Tibial nerve (tissue), 4 donors: Measurements from ENCODE around the gene TNIK.

ENCODE experiments used
- EP300 ChIP-seq, 2 donors: sonication (generic); formaldehyde crosslinking; IDR thresholded peaks; one replicate each; pipeline ENCODE4 v1.6.1; 2017; ENCODE audit warnings: antibody characterized with exemption in 2 of 2, mild to moderate bottlenecking in 1 of 2
- POLR2A ChIP-seq, 2 donors: fragments of 450-650 bp; IDR thresholded peaks; one replicate each; pipeline ENCODE4 v1.6.1; 2017; ENCODE audit warnings: antibody characterized with exemption in 2 of 2, mild to moderate bottlenecking in 2 of 2, moderate library complexity in 2 of 2
- TF ChIP-seq, protein P1 (sequence below), 5 experiments: fragments of 200-600 bp in 3 of 5; fragments of 450-650 bp in 2 of 5; sonication (generic) in 3 of 5; IDR thresholded peaks; one replicate each; pipeline ENCODE4 v1.5.1; 2016 to 2019; ENCODE audit warnings: antibody characterized with exemption in 5 of 5, mild to moderate bottlenecking in 3 of 5, moderate library complexity in 2 of 5

DNA sequence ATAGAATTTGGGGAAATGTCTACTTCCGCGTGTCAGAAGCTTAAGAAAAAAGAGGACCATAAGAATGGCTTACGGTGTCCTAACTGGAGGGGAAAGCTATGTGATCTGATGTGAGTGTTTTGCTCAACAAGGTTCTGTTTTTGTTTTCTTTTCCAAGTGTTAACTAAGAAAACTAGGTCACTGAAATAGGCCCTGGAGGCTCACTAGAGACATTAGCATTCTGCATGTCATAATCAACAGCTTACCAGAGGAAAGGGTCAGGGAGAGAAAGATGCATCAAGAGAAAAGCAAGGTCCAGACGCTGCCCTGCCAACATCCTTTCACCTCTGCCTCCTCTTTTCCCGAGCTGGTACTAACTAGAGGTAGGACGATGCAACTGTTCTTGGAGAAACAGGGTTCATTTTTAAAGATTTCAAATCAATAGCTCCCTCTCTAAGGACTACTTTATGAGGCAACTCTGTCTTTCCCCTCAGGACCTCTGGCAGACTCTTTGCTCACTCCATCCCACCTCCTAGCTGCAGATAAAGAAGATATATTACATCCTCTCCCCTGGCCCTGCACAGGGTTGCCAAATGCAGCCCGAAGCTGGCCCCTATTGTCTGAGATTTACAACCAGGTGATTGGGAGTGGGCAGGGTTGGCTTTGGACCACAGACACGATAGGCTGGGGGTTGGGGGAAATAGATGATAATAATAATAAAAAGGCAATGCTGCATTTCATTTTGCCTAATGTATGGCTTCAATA is 223.8 kb downstream of the TNIK start:
- TF ChIP-seq POLR2A (IDR thresholded peaks at IDR 0.05) (no peak), EP300 (IDR thresholded peaks at IDR 0.05) (no peak)
- TF ChIP-seq, protein P1, sequence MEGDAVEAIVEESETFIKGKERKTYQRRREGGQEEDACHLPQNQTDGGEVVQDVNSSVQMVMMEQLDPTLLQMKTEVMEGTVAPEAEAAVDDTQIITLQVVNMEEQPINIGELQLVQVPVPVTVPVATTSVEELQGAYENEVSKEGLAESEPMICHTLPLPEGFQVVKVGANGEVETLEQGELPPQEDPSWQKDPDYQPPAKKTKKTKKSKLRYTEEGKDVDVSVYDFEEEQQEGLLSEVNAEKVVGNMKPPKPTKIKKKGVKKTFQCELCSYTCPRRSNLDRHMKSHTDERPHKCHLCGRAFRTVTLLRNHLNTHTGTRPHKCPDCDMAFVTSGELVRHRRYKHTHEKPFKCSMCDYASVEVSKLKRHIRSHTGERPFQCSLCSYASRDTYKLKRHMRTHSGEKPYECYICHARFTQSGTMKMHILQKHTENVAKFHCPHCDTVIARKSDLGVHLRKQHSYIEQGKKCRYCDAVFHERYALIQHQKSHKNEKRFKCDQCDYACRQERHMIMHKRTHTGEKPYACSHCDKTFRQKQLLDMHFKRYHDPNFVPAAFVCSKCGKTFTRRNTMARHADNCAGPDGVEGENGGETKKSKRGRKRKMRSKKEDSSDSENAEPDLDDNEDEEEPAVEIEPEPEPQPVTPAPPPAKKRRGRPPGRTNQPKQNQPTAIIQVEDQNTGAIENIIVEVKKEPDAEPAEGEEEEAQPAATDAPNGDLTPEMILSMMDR (IDR thresholded peaks at IDR 0.05) = no peak
